GM18870 (cell line): Measurements from ENCODE around the gene CNTN4.
A peak's percentile ranks its signal among the peaks of the same experiment; 100 is the strongest.
"Not testable (repeated sequence)": the region's sequence is repeated elsewhere in the genome, so short reads cannot be mapped to it uniquely, and the experiment has no call there.

Source experiments
- ATAC-seq: cut with Tn5 transposase; IDR thresholded peaks from one replicate; pipeline ENCODE4 v1.9.1; 2021; ENCODE audit warnings: moderate library complexity; ENCODE audit not compliant: unreplicated experiment

CNTN4 gene

GRCh38 chr3:2510591-2511145 lies 412.0 kb downstream of the CNTN4 start:
- ATAC-seq, result no peak

GRCh38 chr3:2511356-2511755 lies 412.7 kb downstream of the CNTN4 start:
- no peak for ATAC-seq

GRCh38 chr3:2512881-2513280 lies 414.2 kb downstream of the CNTN4 start:
- ATAC-seq, result no peak

- ATAC-seq, result no peak
Measured at GRCh38 chr3:2513986-2514385, 415.3 kb downstream of the CNTN4 start.

GRCh38 chr3:2516762-2517441 lies 418.2 kb downstream of the CNTN4 start:
- peak; percentile 66 for ATAC-seq

GRCh38 chr3:2517500-2518172 lies 419.0 kb downstream of the CNTN4 start:
- ATAC-seq, result no peak

- ATAC-seq, result peak; percentile 39
Measured at GRCh38 chr3:2523281-2523836, 424.7 kb downstream of the CNTN4 start.

GRCh38 chr3:2525968-2526367 lies 427.3 kb downstream of the CNTN4 start:
- no peak for ATAC-seq

- no peak for ATAC-seq
Measured at GRCh38 chr3:2526926-2527325, 428.3 kb downstream of the CNTN4 start.

- peak; percentile 50 for ATAC-seq
Measured at GRCh38 chr3:2527328-2527727, 428.7 kb downstream of the CNTN4 start.

GRCh38 chr3:2534767-2535166 lies 436.1 kb downstream of the CNTN4 start:
- ATAC-seq, result not testable (repeated sequence)

GRCh38 chr3:2535206-2535605 lies 436.5 kb downstream of the CNTN4 start:
- peak; percentile 56 for ATAC-seq

- ATAC-seq, result no peak
Measured at GRCh38 chr3:2536575-2536974, 437.9 kb downstream of the CNTN4 start.

GRCh38 chr3:2540115-2540514 lies 441.4 kb downstream of the CNTN4 start:
- no peak for ATAC-seq

GRCh38 chr3:2543247-2543646 lies 444.6 kb downstream of the CNTN4 start:
- ATAC-seq, result no peak

GRCh38 chr3:2544212-2544611 lies 445.5 kb downstream of the CNTN4 start:
- ATAC-seq, result no peak

GRCh38 chr3:2544718-2545117 lies 446.1 kb downstream of the CNTN4 start:
- no peak for ATAC-seq

- no peak for ATAC-seq
Measured at GRCh38 chr3:2547049-2547448, 448.4 kb downstream of the CNTN4 start.

- ATAC-seq, result no peak
Measured at GRCh38 chr3:2554656-2555055, 456.0 kb downstream of the CNTN4 start.

- no peak for ATAC-seq
Measured at GRCh38 chr3:2558796-2559195, 460.1 kb downstream of the CNTN4 start.

- ATAC-seq, result no peak
Measured at GRCh38 chr3:2567451-2567850, 468.8 kb downstream of the CNTN4 start.

GRCh38 chr3:2568156-2568555 lies 469.5 kb downstream of the CNTN4 start:
- ATAC-seq, result no peak
